HG02870 (cell line): ENCODE results near the gene RNF31.
"Not testable (repeated sequence)": the region's sequence is repeated elsewhere in the genome, so short reads cannot be mapped to it uniquely, and the experiment has no call there.

Experiments
- ATAC-seq: cut with Tn5 transposase; IDR thresholded peaks from one replicate; pipeline ENCODE4 v1.9.1; 2021; ENCODE audit warnings: mild to moderate bottlenecking, moderate library complexity; ENCODE audit not compliant: unreplicated experiment

Gene RNF31

GRCh38 chr14:24197056-24197450, 49.8 kb downstream of the RNF31 start:
- ATAC-seq: no peak

GRCh38 chr14:24198814-24199524, 51.7 kb downstream of the RNF31 start:
- ATAC-seq: no peak

GRCh38 chr14:24202538-24202937, 55.2 kb downstream of the RNF31 start:
- ATAC-seq: not testable (repeated sequence)

GRCh38 chr14:24203249-24203886, 56.1 kb downstream of the RNF31 start:
- ATAC-seq: not testable (repeated sequence)

GRCh38 chr14:24204163-24205146, 57.2 kb downstream of the RNF31 start:
- no peak for ATAC-seq

GRCh38 chr14:24206260-24207103, 59.2 kb downstream of the RNF31 start:
- ATAC-seq: no peak

- no peak for ATAC-seq
Measured at GRCh38 chr14:24207104-24207551, 59.8 kb downstream of the RNF31 start.

- ATAC-seq: no peak
Measured at GRCh38 chr14:24207625-24208024, 60.3 kb downstream of the RNF31 start.
